NOMO-1 treated with DMSO at 0.1 percent for 48 hours (cell line): Measurements from ENCODE around the gene RPS26.
"Not testable (repeated sequence)": the region's sequence is repeated elsewhere in the genome, so short reads cannot be mapped to it uniquely, and the experiment has no call there.

Source experiments
- DNase-seq: peaks from one replicate; lab custom pipeline; 2025; ENCODE audit not compliant: unreplicated experiment; lab: John Stamatoyannopoulos, UW

Gene RPS26

GRCh38 chr12:56074396-56074795 is 32.7 kb downstream of the RPS26 start:
- no peak for DNase-seq

- not testable (repeated sequence) for DNase-seq
Observed at GRCh38 chr12:56077966-56078365, 36.2 kb downstream of the RPS26 start.

- DNase-seq, result no peak
Observed at GRCh38 chr12:56078427-56078826, 36.7 kb downstream of the RPS26 start.

- DNase-seq, result peak; percentile 57
Observed at GRCh38 chr12:56078931-56079722, 37.4 kb downstream of the RPS26 start.

GRCh38 chr12:56079723-56080555 is 38.2 kb downstream of the RPS26 start, which contains the start of gene ERBB3:
ERBB3 (plus strand) TSS chr12:56080165; CDS start chr12:56080301, 136 bp downstream.
- peak; percentile 70 for DNase-seq

GRCh38 chr12:56080556-56081138 is 38.9 kb downstream of the RPS26 start:
- DNase-seq, result no peak

- no peak for DNase-seq
Observed at GRCh38 chr12:56081393-56082347, 40.0 kb downstream of the RPS26 start.

- DNase-seq, result no peak
Observed at GRCh38 chr12:56082382-56082781, 40.7 kb downstream of the RPS26 start.

- DNase-seq, result no peak
Observed at GRCh38 chr12:56082967-56083366, 41.2 kb downstream of the RPS26 start.

GRCh38 chr12:56084958-56085543 is 43.3 kb downstream of the RPS26 start:
- no peak for DNase-seq

GRCh38 chr12:56086096-56086495 is 44.4 kb downstream of the RPS26 start:
- DNase-seq, result no peak

- no peak for DNase-seq
Observed at GRCh38 chr12:56086608-56087007, 44.9 kb downstream of the RPS26 start.

- DNase-seq, result no peak
Observed at GRCh38 chr12:56087220-56087619, 45.5 kb downstream of the RPS26 start.
